Activated gamma-delta T cell treated with Interleukin-2 at 50 U/mL for 16 hours (primary cell): ENCODE results near the gene CEBPE.
"Not testable (repeated sequence)": the region's sequence is repeated elsewhere in the genome, so short reads cannot be mapped to it uniquely, and the experiment has no call there.

ENCODE experiments used
- DNase-seq: peaks from one replicate; pipeline ENCODE4 v3.0.0-alpha.2; 2020

CEBPE gene

GRCh38 chr14:23120541-23121251 is 1.6 kb upstream of the CEBPE start:
- peak; percentile 73 for DNase-seq

DNA sequence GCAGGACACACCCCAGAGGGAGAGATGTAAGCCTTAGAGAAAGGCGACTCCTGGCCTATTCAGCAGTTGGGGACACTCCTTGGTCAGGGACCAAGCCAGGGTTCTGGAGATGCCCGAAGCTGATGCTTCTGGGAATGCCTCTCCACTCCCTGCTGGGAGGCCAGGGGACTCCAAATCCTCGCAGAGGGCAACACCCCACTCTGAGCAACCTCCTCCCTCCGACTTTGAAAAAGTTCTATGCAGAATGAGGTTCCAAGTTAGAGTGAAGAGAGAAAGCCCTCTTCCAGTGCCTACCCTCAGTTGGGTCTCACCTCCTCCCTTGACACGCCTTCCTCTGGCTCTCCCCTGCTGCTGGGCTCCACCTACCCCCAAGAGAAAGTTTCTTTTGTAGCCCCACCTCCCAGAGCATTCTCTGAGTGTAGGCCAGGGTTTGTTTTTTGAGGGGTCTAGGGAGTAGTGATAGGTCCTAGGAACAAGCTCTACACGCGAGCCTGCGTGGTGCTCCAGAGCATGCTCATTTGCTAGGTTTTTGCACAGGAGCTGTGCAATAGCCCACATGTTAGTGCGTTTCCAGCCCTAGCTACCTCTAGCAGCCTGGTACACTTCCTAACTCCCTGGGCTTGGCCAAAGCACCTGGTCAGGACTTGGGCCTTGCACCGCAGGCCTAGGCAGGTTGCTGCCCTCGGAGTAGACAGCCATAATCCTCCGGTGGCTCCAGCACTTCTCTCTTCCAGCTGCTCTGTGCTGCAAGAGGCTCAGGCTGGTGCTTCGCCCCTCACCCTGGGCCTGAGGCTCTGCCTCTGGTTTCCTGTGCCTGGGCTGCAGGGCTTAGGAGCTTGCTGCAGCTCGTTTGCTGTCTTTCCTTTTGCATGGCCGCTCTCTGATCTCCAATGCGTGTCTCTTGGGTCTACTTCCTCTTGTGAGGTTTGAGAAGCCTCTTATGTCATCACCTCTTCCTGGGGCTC is 590 bp upstream of the CEBPE start:
- DNase-seq, result peak; percentile 48

- no peak for DNase-seq
Observed at GRCh38 chr14:23117371-23118020, 1.6 kb downstream of the CEBPE start.

DNA sequence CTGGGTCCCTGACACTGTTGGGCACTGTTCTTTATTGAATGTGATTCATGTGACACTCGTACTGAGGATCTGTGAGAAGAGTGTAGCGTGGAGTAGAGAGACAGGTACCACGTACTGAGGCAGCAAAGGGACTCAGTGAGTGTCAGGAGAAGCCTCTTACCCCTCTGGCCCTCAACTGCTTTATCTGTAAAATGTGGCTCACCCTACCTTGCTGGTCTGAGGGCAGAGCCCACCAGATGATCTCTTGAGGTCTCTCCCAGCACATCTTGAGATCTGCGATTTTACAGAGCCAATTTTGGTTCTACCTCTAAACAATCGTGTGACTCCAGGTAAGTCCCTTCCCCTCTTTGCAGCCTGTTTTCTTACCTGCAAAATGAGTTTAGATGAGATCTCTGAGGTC is 3.1 kb downstream of the CEBPE start:
- no peak for DNase-seq

DNA sequence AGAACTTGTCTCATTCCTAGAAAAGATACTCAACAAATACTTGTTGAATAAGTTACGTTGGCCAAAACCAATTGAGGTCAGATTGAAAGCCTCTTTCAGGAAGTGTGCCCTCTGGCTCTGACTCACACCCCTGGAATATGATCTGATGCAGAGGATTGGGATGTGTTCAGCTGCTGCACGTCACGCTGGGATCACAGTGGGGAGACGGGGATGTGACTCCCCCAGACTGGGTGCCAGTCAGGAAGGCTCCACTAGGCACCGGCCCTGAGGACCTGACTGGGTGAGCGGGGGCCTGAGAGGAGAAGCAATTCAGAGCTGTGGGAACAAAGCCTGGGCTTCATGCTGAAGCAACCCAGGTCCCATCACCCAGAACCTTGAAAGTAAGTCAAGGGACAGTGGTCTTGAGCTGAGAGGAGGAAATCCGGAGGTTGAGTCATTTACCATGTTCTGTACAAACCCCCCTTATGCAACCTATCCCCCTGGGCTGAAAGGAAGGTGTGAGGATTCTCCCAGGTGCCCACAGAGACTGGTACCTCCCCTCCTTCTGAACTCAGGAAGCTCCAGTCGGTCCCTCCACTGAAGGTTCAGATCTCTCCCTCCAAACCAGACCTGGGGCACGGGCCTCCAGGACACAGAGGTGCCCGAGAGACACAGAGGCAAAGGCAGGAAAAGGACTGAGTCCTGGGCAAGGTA is 3.9 kb downstream of the CEBPE start:
- DNase-seq, result no peak

DNA sequence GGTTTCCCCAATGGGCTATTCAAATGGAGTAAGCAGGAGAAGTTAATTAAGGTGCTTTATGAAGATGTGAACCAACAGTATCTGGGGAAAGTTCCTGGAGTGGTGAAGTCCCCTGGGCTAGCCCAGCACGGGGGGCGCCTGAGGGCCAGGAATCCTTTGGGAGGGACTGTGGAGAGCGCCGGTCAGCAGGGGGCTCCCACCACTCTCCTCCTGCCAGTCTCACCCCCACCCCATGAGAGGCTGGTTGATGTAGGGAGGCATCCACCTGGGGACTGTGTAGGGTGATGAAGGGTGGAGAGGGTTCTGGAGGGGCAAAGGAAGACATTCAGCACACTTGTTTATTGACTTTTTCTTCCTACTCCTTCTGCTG is 4.4 kb downstream of the CEBPE start:
- no peak for DNase-seq

- no peak for DNase-seq
Observed at GRCh38 chr14:23114120-23114458, 5.0 kb downstream of the CEBPE start.

- no peak for DNase-seq
Observed at GRCh38 chr14:23113431-23114119, 5.5 kb downstream of the CEBPE start.

DNA sequence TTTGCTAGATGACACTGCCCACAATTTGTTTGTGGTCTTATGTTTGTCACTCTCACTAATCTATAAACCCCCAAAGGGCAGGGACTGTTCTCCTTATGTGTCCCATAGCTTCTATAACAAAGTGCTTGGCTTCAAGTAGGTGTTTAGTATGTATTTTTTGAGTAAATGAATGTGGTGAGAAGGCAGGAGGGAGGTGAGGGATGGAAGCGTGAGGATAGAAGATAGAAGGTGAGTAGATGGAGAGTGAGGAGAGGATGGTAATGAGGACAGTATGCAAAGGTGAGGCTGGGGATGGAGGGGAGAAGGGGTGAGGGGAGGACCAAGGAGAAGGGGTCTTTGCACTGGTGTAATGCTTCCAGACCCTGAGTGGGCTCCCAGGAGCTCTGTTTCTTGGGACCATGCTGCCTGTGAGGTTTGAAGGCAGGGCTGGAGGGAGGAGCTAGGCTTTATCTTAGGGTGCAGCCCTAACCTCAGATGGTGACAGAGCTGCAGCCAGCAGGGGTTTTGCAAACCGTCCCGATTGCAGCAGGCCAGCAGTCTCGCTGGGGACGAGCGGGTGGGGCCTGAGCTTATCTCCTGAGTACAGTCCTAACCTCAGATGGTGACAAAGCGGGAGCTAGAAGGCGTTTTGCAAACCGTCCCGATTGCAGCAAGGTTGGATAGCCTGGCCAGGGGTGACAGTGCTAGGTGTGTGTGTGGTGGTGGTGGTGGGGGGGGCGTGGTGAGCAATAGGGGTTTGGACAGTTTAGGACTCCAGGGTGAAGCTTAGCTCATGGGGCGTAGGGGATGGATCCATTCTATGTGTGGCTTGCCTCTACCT is 6.5 kb downstream of the CEBPE start:
- no peak for DNase-seq

DNA sequence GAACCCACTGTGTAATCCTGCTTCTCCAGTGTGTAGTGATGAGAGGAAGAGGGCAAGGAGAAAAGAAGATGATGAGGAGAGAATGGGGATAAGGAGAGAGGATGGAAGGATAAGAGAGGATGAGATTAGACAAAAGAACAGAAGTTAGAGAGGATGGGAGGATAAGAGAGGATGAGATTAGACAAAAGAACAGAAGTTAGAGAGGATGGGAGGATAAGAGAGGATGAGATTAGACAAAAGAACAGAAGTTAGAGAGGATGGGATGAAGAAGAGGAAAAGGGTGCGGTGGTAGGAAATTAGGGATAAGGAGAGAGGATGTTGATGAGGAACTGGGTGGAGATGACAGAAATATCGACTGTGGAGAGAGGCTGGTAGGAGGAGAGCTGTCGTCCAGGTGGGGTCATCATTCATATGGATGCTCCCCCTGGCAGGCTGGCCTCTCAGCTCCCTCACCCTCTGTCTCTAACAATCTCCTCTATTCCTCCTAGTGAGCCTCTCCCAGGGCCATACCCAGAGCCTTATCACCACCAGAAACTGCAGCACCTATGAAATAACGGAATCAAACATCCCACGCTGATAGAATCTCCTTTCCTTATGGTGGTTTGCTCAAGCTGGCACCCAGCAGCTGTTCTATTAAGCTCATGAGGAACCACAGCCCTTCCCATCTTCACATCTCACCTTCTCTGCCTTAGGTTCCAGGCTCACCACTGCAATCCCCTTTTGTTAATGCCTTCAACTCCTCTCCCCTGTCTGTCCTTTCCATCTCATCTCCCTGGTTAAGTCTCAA is 8.3 kb downstream of the CEBPE start:
- no peak for DNase-seq

DNA sequence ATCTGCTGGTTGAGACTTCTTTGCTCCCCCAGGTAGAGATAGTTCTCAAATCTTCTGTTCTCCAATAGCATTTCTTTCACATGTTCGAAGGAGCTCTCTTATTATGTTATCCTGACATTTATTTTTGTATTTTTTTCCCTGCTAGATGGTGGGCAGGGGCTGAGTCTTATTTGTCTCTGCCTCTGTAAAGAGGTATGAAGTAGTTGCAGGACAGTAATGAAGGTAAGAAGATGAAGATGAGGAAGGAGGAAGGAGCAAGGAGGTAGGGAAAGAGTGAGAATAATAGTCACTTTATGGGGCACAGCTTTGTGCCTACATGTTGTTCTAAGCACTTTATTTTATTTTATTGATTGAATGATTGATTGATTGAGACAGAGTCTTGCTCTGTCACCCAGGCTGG is 9.3 kb downstream of the CEBPE start:
- DNase-seq, result no peak

DNA sequence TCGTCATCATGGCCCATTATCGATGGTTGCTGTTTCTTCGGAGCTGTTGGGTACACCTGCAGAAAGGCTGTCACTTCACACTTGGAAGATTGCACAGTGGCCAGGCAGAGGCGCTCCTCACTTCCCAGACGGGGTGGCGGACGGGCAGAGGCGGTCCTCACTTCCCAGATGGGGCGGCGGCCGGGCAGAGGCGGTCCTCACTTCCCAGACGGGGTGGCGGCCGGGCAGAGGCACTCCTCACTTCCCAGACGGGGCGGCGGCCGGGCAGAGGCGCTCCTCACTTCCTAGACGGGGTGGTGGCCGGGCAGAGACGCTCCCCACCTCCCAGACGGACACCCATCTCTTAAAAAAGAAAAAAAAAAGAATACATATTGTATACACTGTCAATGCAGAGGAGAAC is 10.9 kb downstream of the CEBPE start:
- not testable (repeated sequence) for DNase-seq

DNA sequence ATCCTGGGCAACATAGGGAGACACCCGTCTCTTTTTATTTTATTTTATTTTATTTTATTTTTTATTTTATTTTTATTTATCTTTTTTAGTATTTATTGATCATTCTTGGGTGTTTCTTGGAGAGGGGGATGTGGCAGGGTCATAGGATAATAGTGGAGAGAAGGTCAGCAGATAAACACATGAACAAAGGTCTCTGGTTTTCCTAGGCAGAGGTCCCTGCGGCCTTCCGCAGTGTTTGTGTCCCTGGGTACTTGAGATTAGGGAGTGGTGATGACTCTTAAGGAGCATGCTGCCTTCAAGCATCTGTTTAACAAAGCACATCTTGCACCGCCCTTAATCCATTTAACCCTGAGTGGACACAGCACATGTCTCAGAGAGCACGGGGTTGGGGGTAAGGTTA is 11.4 kb downstream of the CEBPE start:
- not testable (repeated sequence) for DNase-seq

GRCh38 chr14:23106747-23107045 is 12.4 kb downstream of the CEBPE start:
- DNase-seq, result no peak

DNA sequence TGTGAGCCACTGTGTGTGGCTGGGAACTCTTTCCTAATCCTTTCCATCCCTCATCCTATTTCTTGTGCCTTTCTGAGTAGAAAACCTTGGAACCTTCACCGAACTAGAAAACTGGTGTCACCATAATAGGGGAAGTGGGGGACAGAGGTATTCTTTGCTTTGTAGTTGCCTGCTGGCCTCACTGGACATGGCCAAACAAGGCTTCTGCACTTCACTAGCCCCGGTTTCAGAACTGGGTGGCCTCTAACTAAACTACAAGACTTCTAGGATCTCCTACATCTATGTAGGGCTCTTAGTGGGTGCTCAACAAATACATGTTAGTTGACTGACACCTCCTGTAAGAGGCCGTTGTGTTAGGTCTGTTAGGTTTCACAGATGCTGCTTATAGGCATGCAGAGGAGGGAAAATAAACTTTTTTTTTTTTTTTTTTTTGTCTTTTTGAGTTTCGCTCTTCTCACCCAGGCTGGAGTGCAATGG is 13.7 kb downstream of the CEBPE start:
- no peak for DNase-seq

GRCh38 chr14:23104591-23105347 is 14.3 kb downstream of the CEBPE start, which contains the start of gene CIROP:
Gene CIROP (minus strand): TSS chr14:23104989. CDS start chr14:23104920, 69 bp downstream.
- no peak for DNase-seq

GRCh38 chr14:23104070-23104590 is 14.9 kb downstream of the CEBPE start:
- DNase-seq, result no peak

DNA sequence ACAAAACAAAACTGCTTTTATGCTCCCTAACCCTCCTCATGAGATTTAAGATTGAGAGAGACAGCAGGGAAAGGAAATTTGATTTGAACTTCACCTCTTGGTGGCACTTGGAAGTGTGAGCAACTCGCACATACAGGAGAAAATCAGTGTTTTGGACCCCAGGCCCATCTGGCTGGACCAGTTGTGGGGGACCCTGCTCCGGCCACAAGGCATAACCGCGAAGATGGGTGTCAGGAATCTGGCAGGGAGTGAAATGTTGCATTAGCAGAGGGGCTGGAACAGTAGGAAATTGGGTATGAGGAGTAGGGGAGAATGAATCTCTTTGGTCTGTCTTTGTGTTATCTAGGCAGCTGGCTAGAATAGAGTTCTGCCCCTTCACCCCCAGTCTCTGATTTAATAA is 15.5 kb downstream of the CEBPE start:
- DNase-seq, result no peak

- DNase-seq, result no peak
Observed at GRCh38 chr14:23102801-23103200, 16.3 kb downstream of the CEBPE start.
